OCI-LY7 (cell line): ENCODE results near the gene ACER2.

Source experiments
- EZH2phosphoT487 ChIP-seq: fragments of 200-600 bp; sonication (generic); IDR thresholded peaks from 2 replicates; pipeline ENCODE4 v1.6.1; 2018; ENCODE audit warnings: low read depth, borderline replicate concordance, mild to moderate bottlenecking, mixed run types, antibody characterized with exemption, low read length, moderate library complexity, mixed read lengths
- TF ChIP-seq, protein P1 (sequence below): fragments of 200-600 bp; sonication (generic); conservative IDR thresholded peaks from 2 replicates; pipeline ENCODE4 v1.5.1; 2014; ENCODE audit warnings: mild to moderate bottlenecking, antibody characterized with exemption, low read length, moderate library complexity, mixed read lengths

- TF ChIP-seq, protein P1, sequence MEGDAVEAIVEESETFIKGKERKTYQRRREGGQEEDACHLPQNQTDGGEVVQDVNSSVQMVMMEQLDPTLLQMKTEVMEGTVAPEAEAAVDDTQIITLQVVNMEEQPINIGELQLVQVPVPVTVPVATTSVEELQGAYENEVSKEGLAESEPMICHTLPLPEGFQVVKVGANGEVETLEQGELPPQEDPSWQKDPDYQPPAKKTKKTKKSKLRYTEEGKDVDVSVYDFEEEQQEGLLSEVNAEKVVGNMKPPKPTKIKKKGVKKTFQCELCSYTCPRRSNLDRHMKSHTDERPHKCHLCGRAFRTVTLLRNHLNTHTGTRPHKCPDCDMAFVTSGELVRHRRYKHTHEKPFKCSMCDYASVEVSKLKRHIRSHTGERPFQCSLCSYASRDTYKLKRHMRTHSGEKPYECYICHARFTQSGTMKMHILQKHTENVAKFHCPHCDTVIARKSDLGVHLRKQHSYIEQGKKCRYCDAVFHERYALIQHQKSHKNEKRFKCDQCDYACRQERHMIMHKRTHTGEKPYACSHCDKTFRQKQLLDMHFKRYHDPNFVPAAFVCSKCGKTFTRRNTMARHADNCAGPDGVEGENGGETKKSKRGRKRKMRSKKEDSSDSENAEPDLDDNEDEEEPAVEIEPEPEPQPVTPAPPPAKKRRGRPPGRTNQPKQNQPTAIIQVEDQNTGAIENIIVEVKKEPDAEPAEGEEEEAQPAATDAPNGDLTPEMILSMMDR = no peak
- no peak for TF ChIP-seq EZH2phosphoT487
Measured at GRCh38 chr9:19429595-19429994, 20.8 kb downstream of the ACER2 start.
